Measurements from ENCODE around the gene FXYD5.

- no peak for TF ChIP-seq CTCF (conservative IDR thresholded peaks at IDR 0.05 in 1 of 2, IDR thresholded peaks at IDR 0.05 in 1 of 2; ENCODE audit: low read depth in 1 of 2, low read length in 2 of 2)
- no peak for TF ChIP-seq EZH2 (IDR thresholded peaks at IDR 0.05; ENCODE audit: low read length, missing control alignments)
Observed at GRCh38 chr19:35179830-35180229, 25.3 kb downstream of the FXYD5 start.

Measured in fibroblast of lung (primary cell).